ENCODE results near the gene HOXD11. TPM values are rescaled to one million over a fixed set of nuclear protein-coding genes. Genes with fewer than 3 reads are reported as not detected.

Gene HOXD11
- total RNA-seq (2022; extraction: Qiagen RNA extraction; ENCODE audit: low read depth), result 6.6 to 9.7 TPM (median 8.2 TPM) in 5 replicates

GRCh38 chr2:176106581-176107539 lies at the start of gene HOXD11:
HOXD11 (plus strand) TSS chr2:176107280; CDS start chr2:176107356, 76 bp downstream.

DNA sequence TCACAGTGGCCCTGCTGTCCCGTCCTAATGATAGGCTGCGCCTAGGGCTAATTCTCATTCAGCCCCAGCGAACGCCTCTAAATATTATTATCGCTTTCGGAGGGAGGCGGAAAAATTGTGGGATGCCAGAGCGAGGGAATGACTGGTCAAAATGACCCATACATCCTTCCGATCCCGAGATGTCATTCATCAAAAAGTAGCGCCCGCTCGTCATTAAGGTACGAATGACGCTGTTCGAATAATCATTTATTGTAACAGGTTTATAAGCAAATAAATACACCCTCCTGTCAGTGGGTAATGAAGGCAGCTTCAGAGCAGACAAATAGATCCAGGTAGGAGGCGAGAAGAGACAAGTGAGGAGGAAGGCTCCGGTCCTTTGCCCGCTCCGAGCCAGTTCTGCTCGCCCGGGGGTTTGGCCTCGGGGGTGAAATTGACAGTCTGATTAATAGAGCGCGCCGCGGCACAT lies 23.3 kb upstream of the HOXD11 start, which contains the start of gene EVX2:
Gene EVX2, minus strand, starts transcription at position 167 of the 466 bp plus-strand sequence. CDS start 186 bp downstream, outside the sequence.

DNA sequence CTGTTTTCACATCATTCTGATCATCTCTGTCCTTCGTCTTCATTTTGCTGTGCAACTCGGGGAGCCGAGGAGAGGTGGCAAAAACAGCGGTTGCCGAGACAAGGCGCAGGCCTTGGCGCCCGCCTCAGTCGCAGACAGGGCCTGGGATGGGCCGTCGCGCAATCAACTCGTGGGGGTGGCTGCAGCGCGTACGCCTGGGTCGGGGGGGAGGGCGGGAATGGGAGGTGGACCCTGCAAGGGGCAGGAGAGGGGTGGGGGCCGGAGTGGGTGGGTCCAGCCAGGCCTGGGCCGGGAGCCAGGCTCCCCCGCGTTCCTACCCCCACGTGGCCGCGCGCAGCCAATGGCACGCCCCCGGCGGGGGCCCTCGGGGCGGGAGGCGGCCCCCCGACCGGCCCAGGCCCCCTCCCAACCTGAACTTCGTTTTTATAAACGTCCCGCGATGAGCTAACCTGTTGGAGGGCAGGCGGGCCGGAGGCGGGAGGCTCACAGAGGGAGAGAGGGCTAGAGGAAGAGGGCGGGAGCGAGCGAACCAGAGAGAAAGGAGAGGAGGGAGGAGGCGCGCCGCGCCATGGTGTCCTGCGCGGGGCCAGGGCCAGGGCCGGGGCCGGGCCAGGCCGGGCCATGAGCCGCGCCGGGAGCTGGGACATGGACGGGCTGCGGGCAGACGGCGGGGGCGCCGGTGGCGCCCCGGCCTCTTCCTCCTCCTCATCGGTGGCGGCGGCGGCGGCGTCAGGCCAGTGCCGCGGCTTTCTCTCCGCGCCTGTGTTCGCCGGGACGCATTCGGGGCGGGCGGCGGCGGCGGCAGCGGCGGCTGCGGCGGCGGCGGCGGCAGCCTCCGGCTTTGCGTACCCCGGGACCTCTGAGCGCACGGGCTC lies 14.6 kb upstream of the HOXD11 start, which contains the start of gene HOXD13:
Gene HOXD13, plus strand, starts transcription at position 452 of the 875 bp plus-strand sequence. Its CDS starts 170 bp downstream, at position 622.

GRCh38 chr2:176099728-176100546 lies 7.1 kb upstream of the HOXD11 start, which contains the start of gene HOXD12:
HOXD12 (plus strand) TSS chr2:176099795; CDS start chr2:176099802, 7 bp downstream.

GRCh38 chr2:176115883-176116813 lies 9.1 kb downstream of the HOXD11 start, which contains the start of gene HOXD10:
HOXD10 (plus strand) TSS chr2:176116778; CDS start chr2:176116834, 56 bp downstream.

GRCh38 chr2:176122683-176123410 lies 15.8 kb downstream of the HOXD11 start, which contains the start of gene HOXD9:
HOXD9 (plus strand) TSS chr2:176122719; CDS start chr2:176122769, 50 bp downstream.

DNA sequence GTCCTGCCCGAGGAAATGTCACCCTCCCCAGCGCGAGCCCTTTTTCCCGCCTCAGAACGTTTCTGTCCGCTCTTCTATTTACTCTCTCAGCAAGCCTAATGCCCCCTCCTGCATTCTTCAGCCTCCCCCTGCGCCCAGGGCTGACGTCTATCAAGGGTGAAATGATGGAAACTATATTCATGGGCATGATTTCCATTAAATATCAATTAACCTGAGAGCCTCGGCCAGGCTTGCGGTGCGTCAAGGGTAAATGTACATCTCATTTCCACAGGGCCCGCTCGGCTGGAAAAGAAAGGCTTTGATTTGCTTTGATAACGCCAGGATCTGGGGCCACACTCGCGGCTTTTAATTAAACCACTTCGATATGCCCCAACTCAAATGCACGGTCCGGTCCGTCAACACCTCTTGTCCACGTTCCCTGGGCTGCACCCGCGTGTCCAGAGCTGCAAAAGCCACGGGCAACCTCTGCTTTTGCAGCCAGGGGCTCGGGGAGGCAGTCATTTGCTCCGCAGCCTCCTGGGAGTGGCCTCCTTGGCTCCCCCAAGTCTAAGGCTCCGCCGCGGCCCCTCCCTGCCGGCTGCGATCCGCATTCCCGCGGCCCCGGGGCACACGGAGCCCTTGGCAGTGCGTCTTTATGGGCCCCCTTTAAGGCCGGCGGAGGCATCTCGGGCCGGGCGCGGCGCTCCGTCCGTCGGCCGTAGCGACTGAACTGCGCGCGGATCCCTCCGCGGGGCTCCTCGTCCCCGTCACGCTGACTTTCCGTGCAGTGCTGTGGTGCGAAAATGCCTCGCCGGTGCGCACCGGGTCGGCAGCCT lies 22.1 kb downstream of the HOXD11 start, which contains the start of gene HOXD8:
Gene HOXD8, plus strand, starts transcription at position 724 of the 815 bp plus-strand sequence. CDS start 662 bp downstream, outside the sequence.

DNA sequence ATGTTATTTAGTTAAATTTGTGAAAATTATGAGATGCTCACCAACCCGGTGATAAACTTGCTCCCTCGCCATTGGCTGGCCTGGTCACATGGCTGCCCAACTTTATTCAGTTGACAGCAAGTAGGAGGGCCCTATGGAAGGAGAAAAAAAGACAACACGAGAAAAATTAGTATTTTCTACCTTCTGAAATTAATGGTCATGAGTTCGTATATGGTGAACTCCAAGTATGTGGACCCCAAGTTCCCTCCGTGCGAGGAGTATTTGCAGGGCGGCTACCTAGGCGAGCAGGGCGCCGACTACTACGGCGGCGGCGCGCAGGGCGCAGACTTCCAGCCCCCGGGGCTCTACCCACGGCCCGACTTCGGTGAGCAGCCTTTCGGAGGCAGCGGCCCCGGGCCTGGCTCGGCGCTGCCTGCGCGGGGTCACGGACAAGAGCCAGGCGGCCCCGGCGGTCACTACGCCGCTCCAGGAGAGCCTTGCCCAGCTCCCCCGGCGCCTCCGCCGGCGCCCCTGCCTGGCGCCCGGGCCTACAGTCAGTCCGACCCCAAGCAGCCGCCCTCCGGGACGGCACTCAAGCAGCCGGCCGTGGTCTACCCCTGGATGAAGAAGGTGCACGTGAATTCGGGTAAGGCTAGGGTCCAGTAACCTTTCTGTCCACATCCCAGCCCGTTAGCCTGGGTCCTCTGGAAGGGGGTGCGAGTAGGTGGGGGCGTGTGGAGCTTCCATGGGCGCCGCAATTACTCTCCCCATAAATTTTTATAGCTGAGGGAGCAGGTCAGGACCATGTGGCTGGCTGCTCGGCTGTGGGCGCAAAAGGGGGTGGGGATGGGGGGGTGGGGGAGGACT lies 44.6 kb downstream of the HOXD11 start, which contains the start of gene HOXD4:
Gene HOXD4, plus strand, starts transcription at position 109 of the 846 bp plus-strand sequence. Its CDS starts 84 bp downstream, at position 193.

DNA sequence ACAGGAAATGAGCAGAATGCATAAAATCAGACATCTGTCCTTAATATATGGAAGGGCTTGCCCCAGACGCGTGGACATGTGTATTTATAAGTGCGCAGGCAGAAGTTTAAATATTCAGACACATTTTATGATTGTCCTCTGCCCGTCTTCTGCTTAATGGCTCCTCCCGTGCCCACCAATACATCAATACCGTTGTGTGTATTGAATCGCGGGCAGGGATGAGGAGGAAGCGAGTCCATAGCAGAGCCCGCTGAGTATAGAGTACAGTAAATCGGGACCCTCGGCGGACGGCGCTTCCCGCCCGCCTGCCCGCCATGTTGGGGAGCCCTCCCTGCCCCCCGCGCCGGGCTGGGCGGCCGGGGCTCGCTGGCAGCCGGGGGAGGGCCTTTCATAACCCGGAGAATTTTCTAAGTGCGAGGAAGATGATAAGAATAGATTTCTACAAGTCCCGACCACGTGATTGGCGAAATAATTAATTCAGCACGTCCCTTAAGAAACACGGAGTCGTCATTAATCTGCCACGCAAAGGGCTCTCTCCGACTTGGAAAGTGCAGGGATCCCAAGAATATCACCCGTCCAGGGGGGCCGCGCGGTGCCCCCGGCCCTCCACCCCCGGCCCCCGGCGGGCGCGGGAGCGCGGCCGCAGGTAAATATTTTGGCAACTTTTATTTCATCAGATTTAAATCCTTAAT lies 49.9 kb downstream of the HOXD11 start, which contains the start of gene HOXD3:
Gene HOXD3, plus strand, starts transcription at position 501 of the 692 bp plus-strand sequence. CDS start 11,808 bp downstream, outside the sequence.

Other genes with a start within 250 kb of the HOXD11 start
- gene LNPK, start 105.0 kb upstream of the HOXD11 start, total RNA-seq (2022; extraction: Qiagen RNA extraction; ENCODE audit: low read depth), result 11.9 to 16.6 TPM (median 15.6 TPM) in 5 replicates
- gene EVX2, start 23.3 kb upstream of the HOXD11 start, total RNA-seq (2022; extraction: Qiagen RNA extraction; ENCODE audit: low read depth), result not detected in 5 replicates
- gene HOXD13, start 14.6 kb upstream of the HOXD11 start, total RNA-seq (2022; extraction: Qiagen RNA extraction; ENCODE audit: low read depth), result 0.22 to 0.32 TPM (median 0.24 TPM) in 5 replicates
- gene HOXD12, start 7.5 kb upstream of the HOXD11 start, total RNA-seq (2022; extraction: Qiagen RNA extraction; ENCODE audit: low read depth), result not detected in 5 replicates
- gene HOXD10, start 9.5 kb downstream of the HOXD11 start, total RNA-seq (2022; extraction: Qiagen RNA extraction; ENCODE audit: low read depth), result 5.7 to 8.5 TPM (median 7.4 TPM) in 5 replicates
- gene HOXD9, start 15.4 kb downstream of the HOXD11 start, total RNA-seq (2022; extraction: Qiagen RNA extraction; ENCODE audit: low read depth), result 0.99 to 2.1 TPM (median 1.3 TPM) in 5 replicates
- gene HOXD8, start 22.4 kb downstream of the HOXD11 start, total RNA-seq (2022; extraction: Qiagen RNA extraction; ENCODE audit: low read depth), result 4.8 to 5.9 TPM (median 5.5 TPM) in 5 replicates
- 0.22 to 0.55 TPM (median 0.36 TPM) in 5 replicates for gene HOXD4, start 44.3 kb downstream of the HOXD11 start, total RNA-seq (2022; extraction: Qiagen RNA extraction; ENCODE audit: low read depth)
- 0.15 to 0.18 TPM (median 0.16 TPM) in 4 of 5 replicates, not detected in the other for gene HOXD3, start 50.0 kb downstream of the HOXD11 start, total RNA-seq (2022; extraction: Qiagen RNA extraction; ENCODE audit: low read depth)
- gene HOXD1, start 81.4 kb downstream of the HOXD11 start, total RNA-seq (2022; extraction: Qiagen RNA extraction; ENCODE audit: low read depth), result 0.12 to 0.28 TPM (median 0.26 TPM) in 5 replicates
- 43.0 to 45.9 TPM (median 45.1 TPM) in 5 replicates for gene MTX2, start 162.2 kb downstream of the HOXD11 start, total RNA-seq (2022; extraction: Qiagen RNA extraction; ENCODE audit: low read depth)

Measured in A549 treated with DMSO at 1 μM for 4 hours (cell line).